Prostate gland (tissue), 2 donors: ENCODE measurements around the gene RASSF4. TPM values are rescaled to one million over a fixed set of nuclear protein-coding genes. Genes with fewer than 3 reads are reported as not detected.

Source experiments
- DNase-seq: peaks from one replicate; pipeline ENCODE4 v3.0.0-alpha.2; 2019; ENCODE audit warnings: low spot score
- H3K27ac ChIP-seq, 2 donors: fragments of 200-600 bp; sonication (generic); 2 replicates each; pipeline ENCODE4 v1.5.1; 2017 to 2019
- H3K27me3 ChIP-seq: fragments of 200-600 bp; sonication (generic); replicated peaks from 2 replicates; pipeline ENCODE4 v1.5.1; 2019; ENCODE audit not compliant: insufficient read depth
- H3K36me3 ChIP-seq, 2 donors: fragments of 200-600 bp; sonication (generic); 1 replicate in 1 of 2; 2 replicates in 1 of 2; pipeline versions ENCODE4 v1.5.1 to v1.8.1; 2017 to 2019
- H3K4me1 ChIP-seq: fragments of 200-600 bp; sonication (generic); replicated peaks from 2 replicates; pipeline ENCODE4 v1.5.1; 2019
- H3K4me3 ChIP-seq, 2 donors: fragments of 200-600 bp; sonication (generic); 2 replicates each; pipeline ENCODE4 v1.5.1; 2017 to 2019
- H3K9me3 ChIP-seq: fragments of 200-600 bp; sonication (generic); 2 replicates; pipeline ENCODE4 v1.5.1; 2017
- CTCF ChIP-seq, 4 experiments: fragments of 200-600 bp in 2 of 4; fragments of 450-650 bp in 2 of 4; sonication (generic) in 2 of 4; IDR thresholded peaks; 1 replicate in 3 of 4; 2 replicates in 1 of 4; pipeline ENCODE4 v1.5.1; 2016 to 2019; ENCODE audit warnings: antibody characterized with exemption in 4 of 4, mild to moderate bottlenecking in 2 of 4, moderate library complexity in 2 of 4
- POLR2A ChIP-seq: fragments of 450-650 bp; IDR thresholded peaks from one replicate; pipeline ENCODE4 v1.6.1; 2016; ENCODE audit warnings: antibody characterized with exemption, mild to moderate bottlenecking
- POLR2AphosphoS5 ChIP-seq: sonication (generic); formaldehyde crosslinking; IDR thresholded peaks from one replicate; pipeline ENCODE4 v1.6.1; 2017; ENCODE audit warnings: antibody characterized with exemption
- WGBS: methylation state at CpG from one replicate; pipeline ENCODE4 v1.1.5; 2018; 5-methylcytosine and 5-hydroxymethylcytosine counted together
- intact Hi-C: fragments of 100-400 bp; cut with DNase I; formaldehyde crosslinking; loops from one replicate; pipeline ENCODE4 v1.14.2; 2022
- total RNA-seq, 2 donors: library from RNA; depleted of rRNA; stranded (reverse); fragments of >200 nt; gene quantifications; one replicate each; pipeline ENCODE4 v1.1.0, GENCODE V29; 2016

Gene RASSF4
- total RNA-seq, 2 donors from 2014 or later, result 6.1 to 31.0 TPM

- peak in 2 of 4 experiments; percentile 13 to 21 for TF ChIP-seq CTCF (IDR thresholded peaks at IDR 0.05)
- TF ChIP-seq POLR2AphosphoS5, result no peak
- Histone ChIP-seq H3K36me3 (no peaks in the 10 kb centered on the region), H3K27me3 (no peaks in the 10 kb centered on the region), H3K4me3 (no peak overlapping the region), H3K9me3 (no peaks in the 10 kb centered on the region), H3K27ac (peak overlapping the region; percentile 61 to 71), H3K4me1 (peaks cover 15% of the 10 kb centered on the region)
- intact Hi-C loops, result no loop called here
- DNase-seq, result no peak
- 82% methylated on average over 18 of the region's 19 CpGs for WGBS
These were observed 3.5 kb downstream of the RASSF4 start for GRCh38 chr10:44962870-44963738.

- Histone ChIP-seq H3K4me1 (peaks cover 15% of the 10 kb centered on the region), H3K36me3 (no peaks in the 10 kb centered on the region), H3K4me3 (no peak overlapping the region), H3K27ac (peak overlapping the region; percentile 61 to 71), H3K9me3 (no peaks in the 10 kb centered on the region), H3K27me3 (no peaks in the 10 kb centered on the region)
- DNase-seq, result peak; percentile 46
- intact Hi-C loops, result no loop called here
- TF ChIP-seq POLR2AphosphoS5 (peak; percentile 59), POLR2A (no peak)
- 35% methylated on average over 15 of the region's 15 CpGs for WGBS
These were observed 4.4 kb downstream of the RASSF4 start for GRCh38 chr10:44963772-44964633.

DNA sequence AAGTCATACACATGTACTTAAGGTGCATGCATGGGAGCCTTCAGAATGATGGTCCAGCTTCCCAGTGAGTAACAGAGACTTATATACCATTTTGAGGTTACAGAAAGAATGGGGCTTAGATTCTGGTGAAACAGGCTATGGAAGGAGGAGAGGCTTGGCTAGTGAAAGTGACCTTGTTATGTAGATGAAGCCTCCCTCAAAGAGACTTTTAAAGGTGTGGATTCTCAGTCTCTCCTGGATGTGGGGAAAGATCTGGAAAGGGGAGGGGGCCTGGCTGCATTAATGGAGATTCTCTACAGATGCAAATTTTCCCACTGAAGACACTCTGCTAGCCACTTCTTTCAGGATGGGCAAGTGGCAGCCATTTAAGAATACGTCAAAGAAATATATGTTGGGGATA lies 5.5 kb downstream of the RASSF4 start:
- 100% methylated on average over 1 of the region's 1 CpG for WGBS
- no peaks in the 10 kb centered on the region for H3K9me3 ChIP-seq
- H3K4me1 ChIP-seq, result peaks cover 12% of the 10 kb centered on the region
- intact Hi-C loops, result no loop called here
- no peak overlapping the region for H3K4me3 ChIP-seq
- peak overlapping the region in 1 of 2 donors; percentile 71 for H3K27ac ChIP-seq
- no peaks in the 10 kb centered on the region for H3K27me3 ChIP-seq
- DNase-seq, result no peak
- H3K36me3 ChIP-seq, result no peaks in the 10 kb centered on the region
- TF ChIP-seq POLR2AphosphoS5 (no peak), POLR2A (no peak), CTCF (IDR thresholded peaks at IDR 0.05) (no peak)

- 94% methylated on average over 6 of the region's 6 CpGs for WGBS
- Histone ChIP-seq H3K27me3 (no peaks in the 10 kb centered on the region), H3K4me3 (no peak overlapping the region), H3K4me1 (peaks cover 11% of the 10 kb centered on the region), H3K36me3 (no peaks in the 10 kb centered on the region), H3K9me3 (no peaks in the 10 kb centered on the region), H3K27ac (no peak overlapping the region)
- TF ChIP-seq POLR2A (no peak), POLR2AphosphoS5 (no peak), CTCF (IDR thresholded peaks at IDR 0.05) (no peak)
- intact Hi-C loops, result no loop called here
- no peak for DNase-seq
These were observed 6.1 kb downstream of the RASSF4 start for GRCh38 chr10:44965651-44966097.

DNA sequence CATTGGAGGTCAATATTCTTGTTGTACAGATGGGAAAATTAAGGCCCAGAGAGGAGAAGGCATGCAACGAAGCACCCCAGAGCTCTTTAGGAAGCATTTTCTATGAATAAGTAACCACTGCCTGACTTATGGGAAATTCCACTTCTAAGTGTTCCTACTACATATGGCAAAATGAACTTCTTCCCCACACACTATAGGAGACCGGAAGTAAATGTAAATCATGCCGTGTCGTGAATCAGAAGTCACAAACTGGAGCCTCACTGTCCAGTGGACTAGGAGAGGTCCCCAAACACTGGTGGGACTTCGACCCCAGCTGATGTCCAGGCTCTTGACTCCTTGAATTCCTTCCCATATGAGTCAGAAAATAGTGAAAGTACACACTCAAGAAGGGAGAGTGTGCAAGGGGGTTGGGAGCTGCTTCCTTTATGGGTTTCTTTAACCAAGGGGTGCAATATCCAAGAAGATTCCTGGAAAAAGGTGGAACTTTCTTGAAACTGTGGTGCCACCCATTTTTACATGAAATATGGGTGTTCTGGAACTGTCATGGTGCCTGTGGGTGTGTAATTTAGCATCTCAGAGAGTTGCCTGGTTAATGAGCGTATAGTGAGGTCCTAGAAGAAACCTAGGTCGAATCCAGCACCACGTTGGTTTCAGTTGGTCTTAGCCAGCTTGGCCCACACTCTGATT lies 6.7 kb downstream of the RASSF4 start:
- peaks cover 11% of the 10 kb centered on the region for H3K4me1 ChIP-seq
- DNase-seq, result no peak
- H3K36me3 ChIP-seq, result no peaks in the 10 kb centered on the region
- H3K9me3 ChIP-seq, result no peaks in the 10 kb centered on the region
- WGBS, result 87% methylated on average over 8 of the region's 8 CpGs
- no peaks in the 10 kb centered on the region for H3K27me3 ChIP-seq
- no peak overlapping the region for H3K27ac ChIP-seq
- no peak overlapping the region for H3K4me3 ChIP-seq
- no peak for TF ChIP-seq POLR2A
- TF ChIP-seq POLR2AphosphoS5, result no peak
- TF ChIP-seq CTCF (IDR thresholded peaks at IDR 0.05), result no peak
- intact Hi-C loops, result no loop called here
